ENCODE results near the gene NAT10.
A peak's percentile ranks its signal among the peaks of the same experiment; 100 is the strongest.

The NAT10 gene

DNA sequence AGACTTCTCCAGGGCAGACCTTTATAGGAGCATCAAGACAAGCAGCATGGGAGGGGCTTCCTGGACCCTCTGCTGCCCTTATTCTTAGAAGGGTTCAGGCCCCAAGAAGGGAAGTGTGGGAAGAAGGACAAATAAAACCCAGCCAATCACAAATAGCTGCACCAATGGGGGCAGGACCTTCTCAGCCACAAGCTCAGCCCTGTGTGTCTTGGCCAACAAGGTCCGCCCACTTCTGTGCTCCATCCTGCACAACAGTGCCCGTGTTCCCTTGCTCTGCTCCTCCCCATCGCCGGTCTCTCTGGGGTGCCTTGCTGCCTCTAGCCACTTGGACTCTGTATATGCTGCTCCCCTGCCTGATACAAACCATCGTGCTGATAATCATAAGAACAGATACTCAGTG lies 86.1 kb downstream of the NAT10 start:
- no peak for DNase-seq

DNA sequence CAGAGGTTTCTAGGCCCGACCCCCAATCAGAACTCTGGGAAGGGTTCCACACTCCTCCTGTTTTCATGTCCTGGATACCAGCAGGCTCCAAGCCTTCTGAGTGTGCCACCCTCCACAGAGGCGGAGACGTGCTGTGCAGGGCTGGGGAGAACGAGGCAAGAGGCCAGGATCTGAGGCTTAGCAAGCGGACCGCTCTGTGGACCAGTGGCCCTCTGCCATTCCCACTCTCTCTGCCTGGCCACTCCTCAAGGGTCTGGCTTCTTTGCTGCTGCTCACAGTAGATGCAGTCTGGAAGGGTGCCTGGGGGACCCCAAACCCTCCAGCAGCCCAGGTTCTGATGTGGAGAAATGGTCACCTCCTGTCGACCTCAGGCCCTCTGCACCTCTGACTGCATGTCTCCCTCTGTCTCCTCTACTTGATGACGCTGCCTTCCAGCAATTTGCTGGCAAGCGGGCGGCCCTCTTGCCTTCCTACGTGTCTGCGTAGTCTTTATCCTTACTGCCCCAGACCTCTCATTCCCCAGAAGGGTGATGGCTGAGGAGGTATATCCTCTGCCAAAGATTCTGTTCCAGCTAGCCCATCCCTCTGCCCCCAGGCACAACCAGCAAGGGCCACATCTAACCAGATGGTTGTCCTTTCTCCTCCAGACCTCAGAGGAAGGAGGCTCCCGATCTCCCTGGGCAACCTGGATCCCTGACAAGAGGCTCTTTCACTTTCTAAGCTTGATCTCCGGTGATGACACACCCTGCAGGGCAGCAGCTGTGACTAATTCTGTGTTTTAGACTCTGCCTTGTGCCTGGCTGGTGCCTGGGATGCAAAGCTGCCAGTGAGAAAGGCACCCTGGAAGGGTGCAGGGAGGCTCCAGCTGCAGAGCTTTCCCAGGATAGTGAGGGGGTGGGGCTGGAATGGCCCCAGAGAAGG lies 87.3 kb downstream of the NAT10 start:
- DNase-seq, result peak; percentile 60

DNA sequence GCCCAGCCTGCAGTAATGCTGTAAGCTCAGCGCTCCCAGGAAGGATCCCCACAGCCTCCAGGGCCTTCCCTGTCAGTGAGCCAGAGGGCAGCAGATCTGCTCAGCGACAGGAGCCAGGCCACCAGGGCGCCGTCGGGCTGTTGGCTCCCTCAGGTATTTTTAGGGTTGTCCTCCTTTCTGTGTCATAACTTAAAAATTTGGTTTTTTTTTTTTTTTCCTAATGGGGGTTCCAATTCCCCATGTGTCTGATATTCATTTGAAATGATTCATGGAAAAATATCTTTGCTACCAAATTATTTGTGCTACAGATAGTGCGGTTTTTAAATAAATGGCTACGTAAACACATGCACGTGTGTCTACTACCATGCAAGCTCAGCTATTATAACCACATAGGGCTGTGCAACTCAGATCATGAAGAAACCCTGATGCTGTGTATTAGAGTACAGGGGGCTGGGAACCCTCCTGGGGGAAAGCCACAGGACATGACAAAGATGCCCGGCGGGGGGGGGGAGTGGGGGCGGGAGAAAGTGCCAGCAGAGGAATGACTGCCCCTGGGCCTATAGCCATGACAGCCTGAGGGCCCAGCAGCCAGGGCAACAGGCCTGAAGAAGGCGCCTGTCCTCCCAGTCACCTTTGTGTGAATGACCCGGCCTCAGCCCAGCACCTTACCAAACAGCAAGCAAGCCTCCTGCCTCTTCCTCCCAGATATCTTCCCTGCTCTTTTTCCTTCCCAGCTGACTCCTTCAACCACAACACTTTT lies 89.3 kb downstream of the NAT10 start:
- DNase-seq, result no peak
